Calu3 (cell line): Measurements from ENCODE around the gene SLC16A10. TPM values are rescaled to one million over a fixed set of nuclear protein-coding genes. Genes with fewer than 3 reads are reported as not detected.

Experiments
- BruUV-seq: library from RNA; stranded (reverse); fragments of 400-500 nt; replicated peaks from 2 replicates; lab custom pipeline; 2021; lab: Mats Ljungman, UMichigan
- CTCF ChIA-PET: fragments of 300-600 bp; sonication (Branson Sonifier 250); formaldehyde crosslinking; loops from one replicate; lab custom pipeline; 2022; ENCODE audit warnings: antibody characterized with exemption; lab: Charles Lee
- DNase-seq: peaks from one replicate; pipeline ENCODE4 v3.0.0; 2022
- H3K27ac Mint-ChIP-seq: one replicate; pipeline ENCODE4 v1.8.0; 2022; ENCODE audit warnings: mixed read lengths; ENCODE audit not compliant: unreplicated experiment
- H3K27me3 Mint-ChIP-seq: one replicate; pipeline ENCODE4 v1.8.0; 2022; ENCODE audit warnings: mixed read lengths; ENCODE audit not compliant: unreplicated experiment
- H3K36me3 Mint-ChIP-seq: one replicate; pipeline ENCODE4 v1.8.0; 2022; ENCODE audit warnings: mild to moderate bottlenecking, moderate library complexity, mixed read lengths; ENCODE audit not compliant: insufficient read depth, unreplicated experiment
- H3K4me1 Mint-ChIP-seq: one replicate; pipeline ENCODE4 v1.8.0; 2022; ENCODE audit warnings: mild to moderate bottlenecking, low read depth, mixed read lengths; ENCODE audit not compliant: unreplicated experiment
- H3K4me3 Mint-ChIP-seq: one replicate; pipeline ENCODE4 v1.8.0; 2022; ENCODE audit warnings: mild to moderate bottlenecking, low read depth, moderate library complexity, mixed read lengths; ENCODE audit not compliant: unreplicated experiment
- H3K9me3 Mint-ChIP-seq: one replicate; pipeline ENCODE4 v1.8.0; 2022; ENCODE audit warnings: low read depth, mixed read lengths; ENCODE audit not compliant: unreplicated experiment
- intact Hi-C: fragments of 100-400 bp; cut with micrococcal nuclease; formaldehyde crosslinking; loops from one replicate; pipeline ENCODE4 v1.10.0; 2022; ENCODE audit not compliant: unreplicated experiment
- total RNA-seq: library from RNA; stranded (reverse); gene quantifications from 2 replicates; pipeline ENCODE4 v1.2.3, GENCODE V29; 2022
- TF ChIP-seq, protein P1 (sequence below): fragments of 200-600 bp; IDR thresholded peaks from one replicate; pipeline ENCODE4 v1.8.0; 2022; ENCODE audit warnings: antibody characterized with exemption; ENCODE audit not compliant: unreplicated experiment

Gene SLC16A10
- total RNA-seq, 1 experiment from 2014 or later = 2.6 TPM

DNA sequence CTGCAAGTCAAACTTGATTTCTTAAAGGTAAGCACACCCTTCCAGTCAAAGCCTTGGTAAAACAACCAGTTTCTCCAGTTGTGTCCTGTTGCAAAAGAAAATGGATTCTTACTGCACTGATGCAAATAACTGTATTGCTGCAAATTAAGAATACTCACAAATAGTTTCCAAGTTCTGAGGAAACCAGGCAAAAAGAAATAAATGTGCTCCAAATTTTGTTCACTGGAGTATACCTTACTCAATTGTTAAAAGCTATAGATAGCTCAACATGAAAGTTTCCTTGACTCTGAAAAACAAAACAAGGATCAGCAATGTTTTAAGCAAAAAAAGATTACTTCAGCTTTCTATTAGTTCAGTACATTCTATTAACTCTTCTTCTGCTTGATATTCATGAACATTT, 75.2 kb downstream of the SLC16A10 start:
- Mint-ChIP-seq H3K27me3 (no peaks in the 10 kb centered on the region), H3K4me3 (no peak overlapping the region), H3K27ac (no peak overlapping the region), H3K36me3 (no peaks in the 10 kb centered on the region), H3K4me1 (no peaks in the 10 kb centered on the region), H3K9me3 (peaks cover 3% of the 10 kb centered on the region)
- TF ChIP-seq, protein P1, sequence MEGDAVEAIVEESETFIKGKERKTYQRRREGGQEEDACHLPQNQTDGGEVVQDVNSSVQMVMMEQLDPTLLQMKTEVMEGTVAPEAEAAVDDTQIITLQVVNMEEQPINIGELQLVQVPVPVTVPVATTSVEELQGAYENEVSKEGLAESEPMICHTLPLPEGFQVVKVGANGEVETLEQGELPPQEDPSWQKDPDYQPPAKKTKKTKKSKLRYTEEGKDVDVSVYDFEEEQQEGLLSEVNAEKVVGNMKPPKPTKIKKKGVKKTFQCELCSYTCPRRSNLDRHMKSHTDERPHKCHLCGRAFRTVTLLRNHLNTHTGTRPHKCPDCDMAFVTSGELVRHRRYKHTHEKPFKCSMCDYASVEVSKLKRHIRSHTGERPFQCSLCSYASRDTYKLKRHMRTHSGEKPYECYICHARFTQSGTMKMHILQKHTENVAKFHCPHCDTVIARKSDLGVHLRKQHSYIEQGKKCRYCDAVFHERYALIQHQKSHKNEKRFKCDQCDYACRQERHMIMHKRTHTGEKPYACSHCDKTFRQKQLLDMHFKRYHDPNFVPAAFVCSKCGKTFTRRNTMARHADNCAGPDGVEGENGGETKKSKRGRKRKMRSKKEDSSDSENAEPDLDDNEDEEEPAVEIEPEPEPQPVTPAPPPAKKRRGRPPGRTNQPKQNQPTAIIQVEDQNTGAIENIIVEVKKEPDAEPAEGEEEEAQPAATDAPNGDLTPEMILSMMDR = no peak
- intact Hi-C loops = no loop called here
- DNase-seq = no peak
- BruUV-seq = no TSS peak
- CTCF ChIA-PET = no interaction called here

DNA sequence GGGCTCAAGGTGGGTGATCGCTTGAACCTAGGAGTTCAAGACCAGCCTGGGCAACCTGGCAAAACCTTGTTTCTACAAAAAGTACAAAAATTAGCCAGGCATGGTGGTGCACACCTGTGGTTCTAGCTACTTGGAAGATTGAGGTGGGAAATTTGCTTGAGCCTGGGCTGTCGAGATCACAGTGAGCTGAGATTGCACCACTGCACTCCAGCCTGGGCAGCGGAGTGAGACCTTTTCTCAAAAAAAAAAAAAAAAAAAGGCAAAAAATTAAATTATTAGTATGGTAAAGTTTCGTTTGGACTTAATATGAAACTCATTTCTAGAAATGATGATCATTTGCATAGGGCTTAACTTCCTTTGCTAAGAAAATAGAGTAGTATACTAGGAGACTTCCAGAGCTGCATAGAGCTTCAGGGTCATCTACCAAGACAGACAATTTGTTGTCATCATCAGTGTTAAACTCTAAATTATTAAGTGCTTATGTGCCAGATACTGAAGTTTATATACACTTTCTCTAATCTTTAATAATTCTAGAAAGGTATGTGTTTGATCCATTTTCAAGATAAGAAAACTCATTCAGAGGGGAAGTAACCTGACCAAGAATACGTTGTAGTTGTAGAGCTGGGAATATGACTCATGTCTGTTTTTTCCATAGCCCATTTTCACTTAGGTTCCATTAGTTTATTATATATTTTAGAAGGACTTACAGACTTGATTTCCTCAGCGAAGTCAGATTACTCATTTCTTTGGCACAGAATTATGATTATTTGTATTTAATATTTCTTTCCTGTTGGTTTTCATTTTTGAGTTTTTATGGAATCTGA, 84.5 kb downstream of the SLC16A10 start:
- no peaks in the 10 kb centered on the region for H3K27me3 Mint-ChIP-seq
- H3K4me3 Mint-ChIP-seq = no peak overlapping the region
- no TSS peak for BruUV-seq
- H3K4me1 Mint-ChIP-seq = peaks cover 9% of the 10 kb centered on the region
- H3K27ac Mint-ChIP-seq = no peak overlapping the region
- CTCF ChIA-PET = interaction anchor here (0.7 to 0.9 kb wide), 2 partner anchors 101 to 132 kb away, joined by 5 read pairs; no protein-coding TSS in a partner anchor
- DNase-seq = no peak
- H3K36me3 Mint-ChIP-seq = no peaks in the 10 kb centered on the region
- TF ChIP-seq, protein P1 = no peak
- intact Hi-C loops = no loop called here
- H3K9me3 Mint-ChIP-seq = no peaks in the 10 kb centered on the region

DNA sequence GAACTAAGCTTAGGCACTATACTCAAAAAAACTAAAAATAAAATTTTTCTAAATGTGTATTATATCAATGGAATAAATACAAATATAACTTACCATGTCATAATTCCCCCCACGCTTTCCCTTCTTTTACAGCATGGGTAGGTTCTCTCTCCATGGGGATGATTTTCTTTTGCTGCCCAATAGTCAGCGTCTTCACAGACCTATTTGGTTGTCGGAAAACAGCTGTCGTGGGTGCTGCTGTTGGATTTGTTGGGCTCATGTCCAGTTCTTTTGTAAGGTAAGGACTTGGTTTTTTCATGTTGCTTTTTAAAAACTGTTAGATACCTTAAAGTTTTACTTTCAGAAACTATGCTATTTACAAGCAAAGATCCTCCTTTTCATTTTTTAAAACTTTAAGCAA, 85.3 kb downstream of the SLC16A10 start:
- H3K4me3 Mint-ChIP-seq = no peak overlapping the region
- BruUV-seq = no TSS peak
- CTCF ChIA-PET = interaction anchor here (0.9 kb wide), 1 partner anchor 102 kb away, joined by 5 read pairs; no protein-coding TSS in a partner anchor

DNA sequence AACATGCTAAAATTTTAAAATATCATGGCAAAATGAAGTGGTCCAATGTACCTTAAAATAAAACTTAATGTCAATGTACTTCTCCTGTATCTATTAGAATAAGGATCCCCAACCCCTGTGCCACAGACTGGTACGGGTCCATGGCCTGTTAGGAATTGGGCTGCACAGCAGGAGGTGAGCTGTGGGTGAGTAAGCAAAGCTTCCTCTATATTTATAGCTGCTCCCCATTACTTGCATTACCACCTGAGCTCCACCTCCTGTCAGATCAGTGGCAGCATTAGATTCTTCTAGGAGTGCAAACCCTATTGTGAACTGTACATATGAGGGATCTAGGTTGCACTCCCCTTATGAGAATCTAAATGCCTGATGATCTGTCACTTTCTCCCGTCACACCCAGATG, 86.0 kb downstream of the SLC16A10 start:
- CTCF ChIA-PET = no interaction called here
- no peak overlapping the region for H3K27ac Mint-ChIP-seq
- TF ChIP-seq, protein P1 = no peak
- no peaks in the 10 kb centered on the region for H3K36me3 Mint-ChIP-seq
- peaks cover 9% of the 10 kb centered on the region for H3K4me1 Mint-ChIP-seq
- no peak overlapping the region for H3K4me3 Mint-ChIP-seq
- intact Hi-C loops = no loop called here
- no peaks in the 10 kb centered on the region for H3K27me3 Mint-ChIP-seq
- no TSS peak for BruUV-seq
- no peak for DNase-seq
- H3K9me3 Mint-ChIP-seq = no peaks in the 10 kb centered on the region

More for the DNA sequence above, 85.3 kb downstream of the SLC16A10 start:
- peaks cover 9% of the 10 kb centered on the region for H3K4me1 Mint-ChIP-seq
- DNase-seq = no peak
- TF ChIP-seq, protein P1 = no peak
- intact Hi-C loops = no loop called here
- H3K9me3 Mint-ChIP-seq = no peaks in the 10 kb centered on the region
- H3K27me3 Mint-ChIP-seq = no peaks in the 10 kb centered on the region
- H3K36me3 Mint-ChIP-seq = no peaks in the 10 kb centered on the region
- H3K27ac Mint-ChIP-seq = no peak overlapping the region
